Measurements from ENCODE around the gene SEC23IP. TPM values are rescaled to one million over a fixed set of nuclear protein-coding genes. Genes with fewer than 3 reads are reported as not detected.
A peak's percentile ranks its signal among the peaks of the same experiment; 100 is the strongest.

SEC23IP gene
- total and polyA plus RNA-seq, 7 experiments from 2014 or later = 34.8 to 68.3 (median 45.1) TPM

DNA sequence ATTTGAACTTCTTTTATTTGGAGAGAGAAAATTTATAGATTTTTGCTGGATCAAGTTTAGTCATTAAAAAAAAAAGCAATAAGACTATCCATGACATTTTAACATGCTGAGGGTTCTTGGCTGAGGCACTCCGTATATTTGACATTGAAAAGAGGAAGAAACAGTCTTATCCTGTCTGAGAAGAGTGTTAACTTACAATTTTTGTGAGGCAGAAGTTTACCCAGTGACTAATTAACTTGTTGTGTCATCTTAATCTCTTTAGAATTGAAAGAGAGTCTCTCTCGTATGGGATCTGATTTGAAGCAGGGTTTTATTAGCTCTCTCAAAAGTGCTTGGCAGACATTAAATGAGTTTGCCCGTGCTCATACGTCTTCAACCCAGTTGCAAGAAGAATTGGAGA lies 39.3 kb downstream of the SEC23IP start:
- no peaks in the 10 kb centered on the region for H3K9me3 ChIP-seq (ENCODE audit: control insufficient read depth in 2 of 3, low read length in 3 of 3)
- ChIA-PET CTCF (interaction anchor here (0.6 kb wide), 1 partner anchor 1692 kb away, joined by 3 read pairs; no protein-coding TSS in a partner anchor), POLR2A (interaction anchor here (1.5 kb wide), 1 partner anchor 11 kb away, joined by 3 read pairs; no protein-coding TSS in a partner anchor)
- H3K4me1 Mint-ChIP-seq = peaks cover 3 to 24% (median 7%) of the 10 kb centered on the region in 7 donors
- peaks cover 31 to 61% (median 32%) of the 10 kb centered on the region in 3 experiments for H3K36me3 ChIP-seq (ENCODE audit: control insufficient read depth in 2 of 3, insufficient read depth in 3 of 3, low read length in 3 of 3)
- H3K27ac Mint-ChIP-seq = peak overlapping the region in 3 of 9 donors; percentile 9 to 73 (median 54)
- H3K27me3 ChIP-seq (ENCODE audit: control insufficient read depth in 2 of 2, insufficient read depth in 2 of 2, low read length in 2 of 2) = no peaks in the 10 kb centered on the region
- no peak overlapping the region for H3K4me3 Mint-ChIP-seq
- H3K36me3 Mint-ChIP-seq = peaks cover 13 to 58% (median 37%) of the 10 kb centered on the region in 5 donors
- H3K27ac ChIP-seq (ENCODE audit: low read depth, low read length) = no peak overlapping the region
- peaks cover 0 to 6% of the 10 kb centered on the region in 2 donors for H3K4me1 ChIP-seq (ENCODE audit: control insufficient read depth in 2 of 2, insufficient read depth in 2 of 2, low read length in 2 of 2)
- no peak for DNase-seq
- H3K27me3 Mint-ChIP-seq = no peaks in the 10 kb centered on the region
- no peak for ATAC-seq
- H3K4me3 ChIP-seq (ENCODE audit: low read length) = no peak overlapping the region
- H3K9me3 Mint-ChIP-seq = no peaks in the 10 kb centered on the region
- intact Hi-C loops (cut with micrococcal nuclease) = loop anchor here in 1 of 2 donors (2.0 kb wide), 1 partner anchor 405 kb away; no protein-coding TSS in a partner anchor

- Histone ChIP-seq H3K36me3 (ENCODE audit: control insufficient read depth in 2 of 3, insufficient read depth in 3 of 3, low read length in 3 of 3) (peaks cover 23 to 54% (median 25%) of the 10 kb centered on the region in 3 experiments), H3K27ac (ENCODE audit: low read depth, low read length) (no peak overlapping the region), H3K9me3 (ENCODE audit: control insufficient read depth in 2 of 3, low read length in 3 of 3) (no peaks in the 10 kb centered on the region), H3K4me1 (ENCODE audit: control insufficient read depth in 2 of 2, insufficient read depth in 2 of 2, low read length in 2 of 2) (peaks cover 0 to 6% of the 10 kb centered on the region in 2 donors), H3K27me3 (ENCODE audit: control insufficient read depth in 2 of 2, insufficient read depth in 2 of 2, low read length in 2 of 2) (no peaks in the 10 kb centered on the region), H3K4me3 (ENCODE audit: low read length) (no peak overlapping the region)
- ChIA-PET POLR2A (interaction anchor here (1.5 kb wide), 1 partner anchor 11 kb away, joined by 3 read pairs; no protein-coding TSS in a partner anchor), CTCF (no interaction called here)
- DNase-seq (no peak), ATAC-seq (no peak)
- no peaks in the 10 kb centered on the region for H3K9me3 Mint-ChIP-seq
- H3K27ac Mint-ChIP-seq = peak overlapping the region in 3 of 9 donors; percentile 9 to 61 (median 61)
- peaks cover 4 to 24% (median 7%) of the 10 kb centered on the region in 7 donors for H3K4me1 Mint-ChIP-seq
- H3K27me3 Mint-ChIP-seq = no peaks in the 10 kb centered on the region
- intact Hi-C loops (cut with micrococcal nuclease) = loop anchor here in 1 of 2 donors (2.0 kb wide), 1 partner anchor 404 kb away; no protein-coding TSS in a partner anchor
- H3K36me3 Mint-ChIP-seq = peaks cover 9 to 54% (median 32%) of the 10 kb centered on the region in 5 donors
- H3K4me3 Mint-ChIP-seq = no peak overlapping the region
These were observed 40.1 kb downstream of the SEC23IP start for GRCh38 chr10:119932631-119933030.

GRCh38 chr10:119933179-119933578 lies 40.6 kb downstream of the SEC23IP start:
- Mint-ChIP-seq H3K4me1 (peaks cover 4 to 24% (median 7%) of the 10 kb centered on the region in 7 donors), H3K4me3 (no peak overlapping the region), H3K36me3 (peaks cover 9 to 58% (median 33%) of the 10 kb centered on the region in 5 donors), H3K27ac (no peak overlapping the region), H3K9me3 (no peaks in the 10 kb centered on the region), H3K27me3 (no peaks in the 10 kb centered on the region)
- ChIA-PET CTCF (no interaction called here), POLR2A (no interaction called here)
- Histone ChIP-seq H3K4me1 (ENCODE audit: control insufficient read depth in 2 of 2, insufficient read depth in 2 of 2, low read length in 2 of 2) (peaks cover 0 to 6% of the 10 kb centered on the region in 2 donors), H3K36me3 (ENCODE audit: control insufficient read depth in 2 of 3, insufficient read depth in 3 of 3, low read length in 3 of 3) (peaks cover 19 to 53% (median 25%) of the 10 kb centered on the region in 3 experiments), H3K27ac (ENCODE audit: low read depth, low read length) (no peak overlapping the region), H3K27me3 (ENCODE audit: control insufficient read depth in 2 of 2, insufficient read depth in 2 of 2, low read length in 2 of 2) (no peaks in the 10 kb centered on the region), H3K9me3 (ENCODE audit: control insufficient read depth in 2 of 3, low read length in 3 of 3) (no peaks in the 10 kb centered on the region), H3K4me3 (ENCODE audit: low read length) (no peak overlapping the region)
- DNase-seq (no peak), ATAC-seq (no peak)
- intact Hi-C loops (cut with micrococcal nuclease) = loop anchor here in 1 of 2 donors (2.0 kb wide), 1 partner anchor 404 kb away; no protein-coding TSS in a partner anchor

GRCh38 chr10:119940487-119940886 lies 48.0 kb downstream of the SEC23IP start:
- Histone ChIP-seq H3K27ac (ENCODE audit: low read depth, low read length) (no peak overlapping the region), H3K4me1 (ENCODE audit: control insufficient read depth in 2 of 2, insufficient read depth in 2 of 2, low read length in 2 of 2) (no peaks in the 10 kb centered on the region), H3K9me3 (ENCODE audit: control insufficient read depth in 2 of 3, low read length in 3 of 3) (no peaks in the 10 kb centered on the region), H3K4me3 (ENCODE audit: low read length) (no peak overlapping the region), H3K36me3 (ENCODE audit: control insufficient read depth in 2 of 3, insufficient read depth in 3 of 3, low read length in 3 of 3) (peaks cover 9 to 46% (median 14%) of the 10 kb centered on the region in 3 experiments), H3K27me3 (ENCODE audit: control insufficient read depth in 2 of 2, insufficient read depth in 2 of 2, low read length in 2 of 2) (no peaks in the 10 kb centered on the region)
- no peak overlapping the region for H3K4me3 Mint-ChIP-seq
- no peak for ATAC-seq
- intact Hi-C loops (cut with micrococcal nuclease) = no loop called here
- H3K9me3 Mint-ChIP-seq = no peaks in the 10 kb centered on the region
- peaks cover 0 to 3% (median 0%) of the 10 kb centered on the region in 7 donors for H3K4me1 Mint-ChIP-seq
- DNase-seq = no peak
- ChIA-PET POLR2A (no interaction called here), CTCF (no interaction called here)
- no peaks in the 10 kb centered on the region for H3K27me3 Mint-ChIP-seq
- H3K36me3 Mint-ChIP-seq = peaks cover 11 to 57% (median 29%) of the 10 kb centered on the region in 5 donors
- H3K27ac Mint-ChIP-seq = peak overlapping the region in 1 of 9 donors; percentile 68

DNA sequence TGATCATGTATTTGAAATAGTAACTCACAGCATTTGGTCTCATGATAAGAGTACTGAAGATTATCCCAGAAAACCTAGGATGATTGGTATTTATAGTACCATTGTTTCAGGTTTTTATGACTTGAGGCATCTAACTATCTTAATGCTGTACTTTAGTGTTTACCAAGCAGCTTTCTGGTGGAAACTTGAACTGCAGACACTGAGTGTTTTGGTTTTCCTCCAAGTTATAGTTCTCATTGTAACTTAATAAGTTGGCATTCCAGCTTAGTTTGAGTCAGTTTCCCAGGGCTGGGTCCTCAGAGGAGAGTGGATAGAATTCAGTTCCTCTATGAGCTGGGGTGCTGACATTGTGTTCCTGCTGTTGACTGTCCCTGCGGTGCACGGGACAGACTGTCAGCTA lies 50.4 kb downstream of the SEC23IP start:
- CTCF ChIA-PET = no interaction called here
- no peak overlapping the region for H3K4me3 Mint-ChIP-seq
- H3K9me3 ChIP-seq (ENCODE audit: control insufficient read depth in 2 of 3, low read length in 3 of 3) = no peaks in the 10 kb centered on the region
- no peaks in the 10 kb centered on the region for H3K4me1 ChIP-seq (ENCODE audit: control insufficient read depth in 2 of 2, insufficient read depth in 2 of 2, low read length in 2 of 2)
- intact Hi-C loops (cut with micrococcal nuclease) = no loop called here
- peaks cover 11 to 45% (median 26%) of the 10 kb centered on the region in 5 donors for H3K36me3 Mint-ChIP-seq
- no peaks in the 10 kb centered on the region for H3K9me3 Mint-ChIP-seq
- H3K27ac Mint-ChIP-seq = no peak overlapping the region
- POLR2A ChIA-PET = no interaction called here
- no peaks in the 10 kb centered on the region for H3K27me3 Mint-ChIP-seq
- no peaks in the 10 kb centered on the region for H3K27me3 ChIP-seq (ENCODE audit: control insufficient read depth in 2 of 2, insufficient read depth in 2 of 2, low read length in 2 of 2)
- no peaks in the 10 kb centered on the region for H3K4me1 Mint-ChIP-seq
- no peak overlapping the region for H3K4me3 ChIP-seq (ENCODE audit: low read length)
- no peak overlapping the region for H3K27ac ChIP-seq (ENCODE audit: low read depth, low read length)
- DNase-seq (no peak), ATAC-seq (no peak)
- peaks cover 4 to 40% (median 14%) of the 10 kb centered on the region in 3 experiments for H3K36me3 ChIP-seq (ENCODE audit: control insufficient read depth in 2 of 3, insufficient read depth in 3 of 3, low read length in 3 of 3)

DNA sequence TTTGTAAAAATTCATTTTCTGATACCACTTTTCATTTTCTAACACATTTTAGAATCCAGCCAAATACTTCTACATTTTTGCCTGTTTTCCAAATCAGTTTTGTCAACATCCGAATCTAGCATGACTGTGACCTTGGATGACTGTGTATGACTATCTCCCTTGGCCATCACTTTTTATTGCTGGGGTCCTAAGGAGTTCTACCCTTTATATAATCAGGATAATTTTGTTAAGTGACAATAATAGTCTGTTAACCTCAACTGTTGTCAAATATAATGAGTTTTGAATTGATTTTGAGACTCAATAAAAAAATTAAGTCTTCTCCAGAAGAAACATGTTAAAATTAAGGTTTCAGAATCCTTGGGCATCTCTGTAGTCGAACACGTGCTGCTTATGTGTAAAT lies 53.3 kb downstream of the SEC23IP start:
- Histone ChIP-seq H3K27me3 (ENCODE audit: control insufficient read depth in 2 of 2, insufficient read depth in 2 of 2, low read length in 2 of 2) (no peaks in the 10 kb centered on the region), H3K27ac (ENCODE audit: low read depth, low read length) (no peak overlapping the region), H3K9me3 (ENCODE audit: control insufficient read depth in 2 of 3, low read length in 3 of 3) (no peaks in the 10 kb centered on the region), H3K36me3 (ENCODE audit: control insufficient read depth in 2 of 3, insufficient read depth in 3 of 3, low read length in 3 of 3) (peaks cover 0 to 25% (median 14%) of the 10 kb centered on the region in 3 experiments), H3K4me1 (ENCODE audit: control insufficient read depth in 2 of 2, insufficient read depth in 2 of 2, low read length in 2 of 2) (no peaks in the 10 kb centered on the region), H3K4me3 (ENCODE audit: low read length) (no peak overlapping the region)
- no peak for DNase-seq
- Mint-ChIP-seq H3K27me3 (no peaks in the 10 kb centered on the region), H3K4me3 (no peak overlapping the region), H3K9me3 (no peaks in the 10 kb centered on the region), H3K36me3 (peaks cover 7 to 30% (median 16%) of the 10 kb centered on the region in 5 donors), H3K27ac (no peak overlapping the region), H3K4me1 (no peaks in the 10 kb centered on the region)
- intact Hi-C loops (cut with micrococcal nuclease) = no loop called here
- POLR2A ChIA-PET = no interaction called here
- ATAC-seq = no peak
- CTCF ChIA-PET = no interaction called here

DNA sequence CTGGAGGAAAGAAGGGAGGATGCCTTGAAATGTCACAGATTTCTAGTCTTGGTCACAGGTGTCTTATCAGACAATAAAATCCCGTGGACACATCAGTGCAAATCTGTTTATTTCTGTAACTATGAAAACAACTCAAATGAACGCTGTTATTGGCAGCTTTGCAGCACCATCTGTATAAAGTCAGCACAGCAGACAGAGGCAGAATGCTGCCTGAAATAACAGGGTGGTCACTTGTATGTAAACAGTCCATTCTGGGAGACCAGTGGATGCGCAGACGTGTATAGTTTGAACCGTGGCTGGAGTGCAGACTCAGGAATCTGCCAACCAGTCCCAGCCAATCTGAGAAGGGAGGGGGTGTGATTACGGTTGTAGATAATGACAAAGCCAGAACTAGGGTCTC lies 54.8 kb downstream of the SEC23IP start:
- POLR2A ChIA-PET = no interaction called here
- intact Hi-C loops (cut with micrococcal nuclease) = no loop called here
- ATAC-seq = no peak

More for the DNA sequence above, 54.8 kb downstream of the SEC23IP start:
- Mint-ChIP-seq H3K36me3 (peaks cover 4 to 17% (median 4%) of the 10 kb centered on the region in 5 donors), H3K27me3 (no peaks in the 10 kb centered on the region), H3K4me3 (no peak overlapping the region), H3K9me3 (no peaks in the 10 kb centered on the region), H3K27ac (no peak overlapping the region), H3K4me1 (no peaks in the 10 kb centered on the region)
- no peak for DNase-seq
- Histone ChIP-seq H3K27ac (ENCODE audit: low read depth, low read length) (no peak overlapping the region), H3K4me3 (ENCODE audit: low read length) (no peak overlapping the region), H3K4me1 (ENCODE audit: control insufficient read depth in 2 of 2, insufficient read depth in 2 of 2, low read length in 2 of 2) (no peaks in the 10 kb centered on the region), H3K36me3 (ENCODE audit: control insufficient read depth in 2 of 3, insufficient read depth in 3 of 3, low read length in 3 of 3) (peaks cover 0 to 11% (median 5%) of the 10 kb centered on the region in 3 experiments), H3K9me3 (ENCODE audit: control insufficient read depth in 2 of 3, low read length in 3 of 3) (no peaks in the 10 kb centered on the region), H3K27me3 (ENCODE audit: control insufficient read depth in 2 of 2, insufficient read depth in 2 of 2, low read length in 2 of 2) (no peaks in the 10 kb centered on the region)
- CTCF ChIA-PET = no interaction called here

Data from naive thymus-derived CD4-positive, alpha-beta T cell (primary cell).